Germinal center (tissue), 1 donor: ENCODE measurements around the gene ATP6V1C2.
"Not testable (repeated sequence)": the region's sequence is repeated elsewhere in the genome, so short reads cannot be mapped to it uniquely, and the experiment has no call there.

Experiments
- DNase-seq: peaks from one replicate; pipeline ENCODE4 v3.0.0; 2012; ENCODE audit warnings: mixed read lengths, low spot score

The ATP6V1C2 gene

GRCh38 chr2:10770956-10771750, 49.7 kb downstream of the ATP6V1C2 start:
- DNase-seq: no peak

GRCh38 chr2:10771786-10772185, 50.4 kb downstream of the ATP6V1C2 start:
- no peak for DNase-seq

- DNase-seq: no peak
These were observed 50.9 kb downstream of the ATP6V1C2 start for GRCh38 chr2:10772201-10772867.

- no peak for DNase-seq
These were observed 51.4 kb downstream of the ATP6V1C2 start for GRCh38 chr2:10772868-10773215.

- DNase-seq: no peak
These were observed 52.5 kb downstream of the ATP6V1C2 start for GRCh38 chr2:10773821-10774341.

- no peak for DNase-seq
These were observed 53.0 kb downstream of the ATP6V1C2 start for GRCh38 chr2:10774394-10774793.

- DNase-seq: no peak
These were observed 53.8 kb downstream of the ATP6V1C2 start for GRCh38 chr2:10775021-10775780.

GRCh38 chr2:10775831-10776230, 54.4 kb downstream of the ATP6V1C2 start:
- DNase-seq: no peak

GRCh38 chr2:10776231-10776977, 55.0 kb downstream of the ATP6V1C2 start:
- no peak for DNase-seq

- no peak for DNase-seq
These were observed 55.8 kb downstream of the ATP6V1C2 start for GRCh38 chr2:10777111-10777841.

- DNase-seq: no peak
These were observed 56.7 kb downstream of the ATP6V1C2 start for GRCh38 chr2:10777842-10778723.

GRCh38 chr2:10778724-10779115, 57.3 kb downstream of the ATP6V1C2 start:
- DNase-seq: no peak

GRCh38 chr2:10779776-10780490, 58.5 kb downstream of the ATP6V1C2 start:
- DNase-seq: no peak

- DNase-seq: no peak
These were observed 59.0 kb downstream of the ATP6V1C2 start for GRCh38 chr2:10780491-10780820.

GRCh38 chr2:10780821-10781220, 59.4 kb downstream of the ATP6V1C2 start:
- not testable (repeated sequence) for DNase-seq

- no peak for DNase-seq
These were observed 60.3 kb downstream of the ATP6V1C2 start for GRCh38 chr2:10781746-10782145.

- no peak for DNase-seq
These were observed 62.0 kb downstream of the ATP6V1C2 start for GRCh38 chr2:10783421-10783820.

- no peak for DNase-seq
These were observed 63.3 kb downstream of the ATP6V1C2 start for GRCh38 chr2:10784719-10785118.

GRCh38 chr2:10785260-10785659, 63.8 kb downstream of the ATP6V1C2 start:
- DNase-seq: no peak
